HG02759 (cell line): ENCODE measurements around the gene IL3.

Source experiments
- ATAC-seq: cut with Tn5 transposase; IDR thresholded peaks from one replicate; pipeline ENCODE4 v1.9.1; 2021; ENCODE audit warnings: mild to moderate bottlenecking, moderate library complexity; ENCODE audit not compliant: unreplicated experiment

Gene IL3

DNA sequence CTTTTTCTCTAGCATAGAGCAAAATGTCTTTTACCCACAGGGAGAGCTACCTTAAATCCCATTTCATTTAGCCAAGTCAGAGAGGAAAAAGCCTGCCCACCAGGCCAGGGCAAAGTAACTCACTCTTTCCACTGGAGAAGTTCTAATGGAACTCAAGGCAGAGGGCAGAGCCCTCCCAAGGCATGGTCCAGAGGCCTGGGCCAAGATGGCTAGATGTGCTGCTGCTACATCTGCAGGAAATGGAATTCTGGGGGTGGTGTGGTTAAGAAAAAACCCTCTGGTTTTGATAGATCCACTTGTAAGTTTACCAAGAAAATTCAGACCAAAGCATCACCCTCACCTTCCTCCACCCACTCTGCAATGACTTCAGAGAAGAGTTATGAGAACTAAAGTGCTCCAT lies 50.5 kb downstream of the IL3 start:
- no peak for ATAC-seq

DNA sequence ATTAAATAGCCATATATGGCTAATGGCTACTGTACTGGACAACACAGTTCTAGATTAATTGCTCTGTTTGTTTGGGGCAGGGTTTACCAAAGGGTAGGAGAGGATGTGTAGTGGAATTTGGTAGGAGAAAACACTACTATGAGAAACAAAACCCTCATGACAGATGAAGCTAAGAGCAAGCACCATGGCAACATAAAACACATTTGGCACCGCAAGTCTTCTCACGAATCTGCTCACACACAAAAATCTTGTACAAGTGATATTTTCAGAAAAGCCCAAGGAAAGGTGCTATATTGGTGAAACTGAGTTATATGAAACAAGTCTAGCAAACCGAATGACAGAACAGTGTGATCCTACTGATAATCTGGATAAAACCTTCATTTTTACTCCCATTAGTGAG lies 51.7 kb downstream of the IL3 start:
- no peak for ATAC-seq
